WTC11 (cell line): ENCODE data around the gene FCSK. TPM values are rescaled to one million over a fixed set of nuclear protein-coding genes. Genes with fewer than 3 reads are reported as not detected.

Experiments
- ATAC-seq: fragments of 200-7000 bp; cut with Tn5 transposase; 2 replicates; pipeline ENCODE4 v1.10.0; 2021; ENCODE audit warnings: mild to moderate bottlenecking, moderate library complexity
- CTCF ChIA-PET: fragments of 300-600 bp; sonication (Branson Sonifier 250); formaldehyde crosslinking; loops from one replicate; lab custom pipeline; 2021; ENCODE audit warnings: antibody characterized with exemption; lab: Charles Lee
- POLR2A ChIA-PET: fragments of 350-600 bp; sonication (Branson Sonifier 250); formaldehyde crosslinking; loops from one replicate; lab custom pipeline; 2021; ENCODE audit warnings: antibody characterized with exemption; lab: Charles Lee
- DNase-seq: peaks from one replicate; pipeline ENCODE4 v3.0.0; 2021; ENCODE audit warnings: low spot score
- H3K27ac Mint-ChIP-seq: 2 replicates; pipeline ENCODE4 v1.8.0; 2021; ENCODE audit warnings: mixed read lengths
- H3K27me3 Mint-ChIP-seq: 2 replicates; pipeline ENCODE4 v1.8.0; 2021; ENCODE audit warnings: low read depth, mild to moderate bottlenecking, moderate library complexity, mixed read lengths
- H3K36me3 Mint-ChIP-seq: 2 replicates; pipeline ENCODE4 v1.8.0; 2021; ENCODE audit warnings: mixed read lengths
- H3K4me1 Mint-ChIP-seq: 2 replicates; pipeline ENCODE4 v1.8.0; 2022; ENCODE audit warnings: mixed read lengths
- H3K4me3 Mint-ChIP-seq: 2 replicates; pipeline ENCODE4 v1.8.0; 2021; ENCODE audit warnings: mild to moderate bottlenecking, moderate library complexity, mixed read lengths
- H3K9me3 Mint-ChIP-seq: 2 replicates; pipeline ENCODE4 v1.8.0; 2021; ENCODE audit warnings: mixed read lengths
- CBFB ChIP-seq: sonication (generic); formaldehyde crosslinking; IDR thresholded peaks from 2 replicates; pipeline ENCODE4 v1.8.1; 2022; ENCODE audit warnings: mild to moderate bottlenecking, low read depth, missing genetic modification reagents
- CREB1 ChIP-seq: sonication (generic); formaldehyde crosslinking; IDR thresholded peaks from 2 replicates; pipeline ENCODE4 v1.8.0; 2023; ENCODE audit warnings: mild to moderate bottlenecking, missing genetic modification reagents
- FOXJ3 ChIP-seq: sonication (generic); formaldehyde crosslinking; IDR thresholded peaks from 2 replicates; pipeline ENCODE4 v1.9.0; 2021; ENCODE audit warnings: missing genetic modification reagents, mild to moderate bottlenecking, borderline replicate concordance
- FOXK1 ChIP-seq: sonication (generic); formaldehyde crosslinking; IDR thresholded peaks from 2 replicates; pipeline ENCODE4 v1.8.0; 2022; ENCODE audit warnings: mild to moderate bottlenecking, moderate library complexity, missing genetic modification reagents
- GABPB1 ChIP-seq: sonication (generic); formaldehyde crosslinking; IDR thresholded peaks from 2 replicates; pipeline ENCODE4 v1.8.1; 2023; ENCODE audit warnings: mild to moderate bottlenecking, missing genetic modification reagents
- HMGA2 ChIP-seq: fragments of 250-450 bp; sonication (Bioruptor Pico); IDR thresholded peaks from 2 replicates; pipeline ENCODE4 v1.4.0; 2021; ENCODE audit warnings: mild to moderate bottlenecking, moderate library complexity
- KAT7 ChIP-seq: sonication (generic); formaldehyde crosslinking; IDR thresholded peaks from 2 replicates; pipeline ENCODE4 v1.8.1; 2023; ENCODE audit warnings: missing genetic modification reagents, mild to moderate bottlenecking, borderline replicate concordance
- MYBL2 ChIP-seq: sonication (generic); formaldehyde crosslinking; IDR thresholded peaks from 2 replicates; pipeline ENCODE4 v1.8.1; 2023; ENCODE audit warnings: mild to moderate bottlenecking, moderate library complexity, missing genetic modification reagents
- STAT6 ChIP-seq: sonication (generic); formaldehyde crosslinking; conservative IDR thresholded peaks from 2 replicates; pipeline ENCODE4 v1.8.1; 2023; ENCODE audit warnings: mild to moderate bottlenecking, low read depth, missing genetic modification reagents, moderate library complexity
- TCF7 ChIP-seq: sonication (generic); formaldehyde crosslinking; IDR thresholded peaks from 2 replicates; pipeline ENCODE4 v1.8.0; 2022; ENCODE audit warnings: mild to moderate bottlenecking, low read depth, missing genetic modification reagents, moderate library complexity
- ZMAT4 ChIP-seq: fragments of 250-450 bp; sonication (Bioruptor Pico); IDR thresholded peaks from 2 replicates; pipeline ENCODE4 v1.9.0; 2021; ENCODE audit warnings: mild to moderate bottlenecking
- ZNF121 ChIP-seq: sonication (generic); formaldehyde crosslinking; IDR thresholded peaks from 2 replicates; pipeline ENCODE4 v1.8.0; 2023; ENCODE audit warnings: missing genetic modification reagents
- ZNF219 ChIP-seq: sonication (generic); formaldehyde crosslinking; IDR thresholded peaks from 2 replicates; pipeline ENCODE4 v1.8.0; 2023; ENCODE audit warnings: missing genetic modification reagents, mild to moderate bottlenecking, borderline replicate concordance
- total RNA-seq: library from RNA; stranded (reverse); gene quantifications from 3 replicates; pipeline ENCODE4 v1.2.3, GENCODE V29; 2021
- TF ChIP-seq, protein P1 (sequence below): sonication (generic); formaldehyde crosslinking; IDR thresholded peaks from 2 replicates; pipeline ENCODE4 v1.8.0; 2022; ENCODE audit warnings: mild to moderate bottlenecking, missing genetic modification reagents
- TF ChIP-seq, protein P2 (sequence below): fragments of 250-450 bp; sonication (Bioruptor Pico); IDR thresholded peaks from 2 replicates; pipeline ENCODE4 v1.9.0; 2021; ENCODE audit warnings: moderate library complexity, mild to moderate bottlenecking, inconsistent platforms, borderline replicate concordance
- TF ChIP-seq, protein P3 (sequence below): sonication (generic); formaldehyde crosslinking; IDR thresholded peaks from 2 replicates; pipeline ENCODE4 v1.8.0; 2023; ENCODE audit warnings: mild to moderate bottlenecking, missing genetic modification reagents
- TF ChIP-seq, protein P4 (sequence below): sonication (generic); formaldehyde crosslinking; IDR thresholded peaks from 2 replicates; pipeline ENCODE4 v1.8.1; 2023; ENCODE audit warnings: mild to moderate bottlenecking, missing genetic modification reagents
- TF ChIP-seq, protein P5 (sequence below): sonication (generic); formaldehyde crosslinking; IDR thresholded peaks from 2 replicates; pipeline ENCODE4 v1.8.0; 2022; ENCODE audit warnings: mild to moderate bottlenecking, missing genetic modification reagents
- TF ChIP-seq, protein P6 (sequence below): fragments of 250-450 bp; sonication (Bioruptor Pico); IDR thresholded peaks from 2 replicates; pipeline ENCODE4 v1.8.0; 2021; ENCODE audit warnings: mild to moderate bottlenecking

Gene FCSK
- total RNA-seq, 1 experiment from 2014 or later: 10.6 TPM

GRCh38 chr16:70494777-70495176 lies 40.4 kb downstream of the FCSK start:
- Mint-ChIP-seq H3K36me3 (peaks cover 38% of the 10 kb centered on the region), H3K4me1 (no peaks in the 10 kb centered on the region), H3K27me3 (no peaks in the 10 kb centered on the region), H3K27ac (no peak overlapping the region), H3K9me3 (no peaks in the 10 kb centered on the region), H3K4me3 (no peak overlapping the region)
- TF ChIP-seq MYBL2 (CRISPR knock-in tag) (no peak), TCF7 (no peak), CREB1 (CRISPR knock-in tag) (no peak), HMGA2 (no peak), ZNF219 (CRISPR knock-in tag) (no peak), FOXJ3 (CRISPR knock-in tag) (no peak), FOXK1 (no peak), KAT7 (CRISPR knock-in tag) (no peak), ZMAT4 (no peak)
- TF ChIP-seq, protein P1, sequence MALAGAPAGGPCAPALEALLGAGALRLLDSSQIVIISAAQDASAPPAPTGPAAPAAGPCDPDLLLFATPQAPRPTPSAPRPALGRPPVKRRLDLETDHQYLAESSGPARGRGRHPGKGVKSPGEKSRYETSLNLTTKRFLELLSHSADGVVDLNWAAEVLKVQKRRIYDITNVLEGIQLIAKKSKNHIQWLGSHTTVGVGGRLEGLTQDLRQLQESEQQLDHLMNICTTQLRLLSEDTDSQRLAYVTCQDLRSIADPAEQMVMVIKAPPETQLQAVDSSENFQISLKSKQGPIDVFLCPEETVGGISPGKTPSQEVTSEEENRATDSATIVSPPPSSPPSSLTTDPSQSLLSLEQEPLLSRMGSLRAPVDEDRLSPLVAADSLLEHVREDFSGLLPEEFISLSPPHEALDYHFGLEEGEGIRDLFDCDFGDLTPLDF: no peak
- TF ChIP-seq, protein P2, sequence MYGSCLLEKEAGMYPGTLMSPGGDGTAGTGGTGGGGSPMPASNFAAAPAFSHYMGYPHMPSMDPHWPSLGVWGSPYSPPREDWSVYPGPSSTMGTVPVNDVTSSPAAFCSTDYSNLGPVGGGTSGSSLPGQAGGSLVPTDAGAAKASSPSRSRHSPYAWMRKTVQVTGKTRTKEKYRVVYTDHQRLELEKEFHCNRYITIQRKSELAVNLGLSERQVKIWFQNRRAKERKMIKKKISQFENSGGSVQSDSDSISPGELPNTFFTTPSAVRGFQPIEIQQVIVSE (CRISPR knock-in tag): no peak
- POLR2A ChIA-PET: interaction anchor here (0.7 kb wide), 1 partner anchor 76 kb away, joined by 6 read pairs; no protein-coding TSS in a partner anchor
- CTCF ChIA-PET: no interaction called here
- DNase-seq (no peak), ATAC-seq (no peak)

- no peaks in the 10 kb centered on the region for H3K4me1 Mint-ChIP-seq
- peaks cover 32% of the 10 kb centered on the region for H3K36me3 Mint-ChIP-seq
- H3K4me3 Mint-ChIP-seq: no peak overlapping the region
- H3K9me3 Mint-ChIP-seq: no peaks in the 10 kb centered on the region
- ChIA-PET CTCF (interaction anchor here (0.6 kb wide), 1 partner anchor 30 kb away, joined by 4 read pairs; no protein-coding TSS in a partner anchor), POLR2A (interaction anchor here (0.7 to 0.8 kb wide), 2 partner anchors 77 to 114 kb away, joined by 3 to 6 read pairs; no protein-coding TSS in a partner anchor)
- no peaks in the 10 kb centered on the region for H3K27me3 Mint-ChIP-seq
- ATAC-seq (no peak), DNase-seq (no peak)
- no peak overlapping the region for H3K27ac Mint-ChIP-seq
- TF ChIP-seq, protein P3, sequence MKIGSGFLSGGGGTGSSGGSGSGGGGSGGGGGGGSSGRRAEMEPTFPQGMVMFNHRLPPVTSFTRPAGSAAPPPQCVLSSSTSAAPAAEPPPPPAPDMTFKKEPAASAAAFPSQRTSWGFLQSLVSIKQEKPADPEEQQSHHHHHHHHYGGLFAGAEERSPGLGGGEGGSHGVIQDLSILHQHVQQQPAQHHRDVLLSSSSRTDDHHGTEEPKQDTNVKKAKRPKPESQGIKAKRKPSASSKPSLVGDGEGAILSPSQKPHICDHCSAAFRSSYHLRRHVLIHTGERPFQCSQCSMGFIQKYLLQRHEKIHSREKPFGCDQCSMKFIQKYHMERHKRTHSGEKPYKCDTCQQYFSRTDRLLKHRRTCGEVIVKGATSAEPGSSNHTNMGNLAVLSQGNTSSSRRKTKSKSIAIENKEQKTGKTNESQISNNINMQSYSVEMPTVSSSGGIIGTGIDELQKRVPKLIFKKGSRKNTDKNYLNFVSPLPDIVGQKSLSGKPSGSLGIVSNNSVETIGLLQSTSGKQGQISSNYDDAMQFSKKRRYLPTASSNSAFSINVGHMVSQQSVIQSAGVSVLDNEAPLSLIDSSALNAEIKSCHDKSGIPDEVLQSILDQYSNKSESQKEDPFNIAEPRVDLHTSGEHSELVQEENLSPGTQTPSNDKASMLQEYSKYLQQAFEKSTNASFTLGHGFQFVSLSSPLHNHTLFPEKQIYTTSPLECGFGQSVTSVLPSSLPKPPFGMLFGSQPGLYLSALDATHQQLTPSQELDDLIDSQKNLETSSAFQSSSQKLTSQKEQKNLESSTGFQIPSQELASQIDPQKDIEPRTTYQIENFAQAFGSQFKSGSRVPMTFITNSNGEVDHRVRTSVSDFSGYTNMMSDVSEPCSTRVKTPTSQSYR: no peak
- no peak for TF ChIP-seq CBFB
- TF ChIP-seq, protein P4, sequence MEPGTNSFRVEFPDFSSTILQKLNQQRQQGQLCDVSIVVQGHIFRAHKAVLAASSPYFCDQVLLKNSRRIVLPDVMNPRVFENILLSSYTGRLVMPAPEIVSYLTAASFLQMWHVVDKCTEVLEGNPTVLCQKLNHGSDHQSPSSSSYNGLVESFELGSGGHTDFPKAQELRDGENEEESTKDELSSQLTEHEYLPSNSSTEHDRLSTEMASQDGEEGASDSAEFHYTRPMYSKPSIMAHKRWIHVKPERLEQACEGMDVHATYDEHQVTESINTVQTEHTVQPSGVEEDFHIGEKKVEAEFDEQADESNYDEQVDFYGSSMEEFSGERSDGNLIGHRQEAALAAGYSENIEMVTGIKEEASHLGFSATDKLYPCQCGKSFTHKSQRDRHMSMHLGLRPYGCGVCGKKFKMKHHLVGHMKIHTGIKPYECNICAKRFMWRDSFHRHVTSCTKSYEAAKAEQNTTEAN (CRISPR knock-in tag): no peak
- TF ChIP-seq, protein P5, sequence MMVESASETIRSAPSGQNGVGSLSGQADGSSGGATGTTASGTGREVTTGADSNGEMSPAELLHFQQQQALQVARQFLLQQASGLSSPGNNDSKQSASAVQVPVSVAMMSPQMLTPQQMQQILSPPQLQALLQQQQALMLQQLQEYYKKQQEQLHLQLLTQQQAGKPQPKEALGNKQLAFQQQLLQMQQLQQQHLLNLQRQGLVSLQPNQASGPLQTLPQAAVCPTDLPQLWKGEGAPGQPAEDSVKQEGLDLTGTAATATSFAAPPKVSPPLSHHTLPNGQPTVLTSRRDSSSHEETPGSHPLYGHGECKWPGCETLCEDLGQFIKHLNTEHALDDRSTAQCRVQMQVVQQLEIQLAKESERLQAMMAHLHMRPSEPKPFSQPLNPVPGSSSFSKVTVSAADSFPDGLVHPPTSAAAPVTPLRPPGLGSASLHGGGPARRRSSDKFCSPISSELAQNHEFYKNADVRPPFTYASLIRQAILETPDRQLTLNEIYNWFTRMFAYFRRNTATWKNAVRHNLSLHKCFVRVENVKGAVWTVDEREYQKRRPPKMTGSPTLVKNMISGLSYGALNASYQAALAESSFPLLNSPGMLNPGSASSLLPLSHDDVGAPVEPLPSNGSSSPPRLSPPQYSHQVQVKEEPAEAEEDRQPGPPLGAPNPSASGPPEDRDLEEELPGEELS (CRISPR knock-in tag): no peak
- no peak for TF ChIP-seq ZNF121 (CRISPR knock-in tag)
- TF ChIP-seq GABPB1 (CRISPR knock-in tag): no peak
- TF ChIP-seq, protein P6, sequence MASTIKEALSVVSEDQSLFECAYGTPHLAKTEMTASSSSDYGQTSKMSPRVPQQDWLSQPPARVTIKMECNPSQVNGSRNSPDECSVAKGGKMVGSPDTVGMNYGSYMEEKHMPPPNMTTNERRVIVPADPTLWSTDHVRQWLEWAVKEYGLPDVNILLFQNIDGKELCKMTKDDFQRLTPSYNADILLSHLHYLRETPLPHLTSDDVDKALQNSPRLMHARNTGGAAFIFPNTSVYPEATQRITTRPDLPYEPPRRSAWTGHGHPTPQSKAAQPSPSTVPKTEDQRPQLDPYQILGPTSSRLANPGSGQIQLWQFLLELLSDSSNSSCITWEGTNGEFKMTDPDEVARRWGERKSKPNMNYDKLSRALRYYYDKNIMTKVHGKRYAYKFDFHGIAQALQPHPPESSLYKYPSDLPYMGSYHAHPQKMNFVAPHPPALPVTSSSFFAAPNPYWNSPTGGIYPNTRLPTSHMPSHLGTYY (CRISPR knock-in tag): no peak
- no peak for TF ChIP-seq STAT6
- TF ChIP-seq ZNF219 (CRISPR knock-in tag): no peak
Observed at GRCh38 chr16:70495425-70496182, 41.2 kb downstream of the FCSK start.
